ENCODE data around the gene GLP1R. TPM values are rescaled to one million over a fixed set of nuclear protein-coding genes. Genes with fewer than 3 reads are reported as not detected.

Gene GLP1R
- total and polyA plus RNA-seq, 2 of the 4 experiments (the other 2 are of a cell fraction), result not detected

- no peak for ATAC-seq (ENCODE audit: low read depth)
- H3K79me1 ChIP-seq (ENCODE audit: low read depth in 1 of 2, low read length in 2 of 2), result no peaks in the 10 kb centered on the region
- H2AK9ac ChIP-seq (replicated peaks; ENCODE audit: low read depth, low read length, poor library complexity), result no peak overlapping the region
- intact Hi-C loops (cut with micrococcal nuclease) (no loop called here), dilution Hi-C loops (cut with HindIII; ENCODE audit: low sequenced_read_pairs, unreplicated experiment) (no loop called here), in situ Hi-C loops (cut with MboI; ENCODE audit: low sequenced_read_pairs) (no loop called here)
- DNase-seq, result no peak
- no peak overlapping the region for H2AFZ ChIP-seq (replicated peaks; ENCODE audit: low read length, poor library complexity)
- H4K8ac ChIP-seq (ENCODE audit: low read depth in 2 of 2, low read length in 2 of 2), result no peak overlapping the region
- no peak overlapping the region for H2BK120ac ChIP-seq (ENCODE audit: low read depth, low read length)
- no peak for TF ChIP-seq CHD1 (IDR thresholded peaks at IDR 0.05; ENCODE audit: low read depth, low read length)
- no peak for TF ChIP-seq RAD21 (IDR thresholded peaks at IDR 0.05; ENCODE audit: low read length)
- no peak for TF ChIP-seq SMC3 (IDR thresholded peaks at IDR 0.05; ENCODE audit: low read depth, low read length)
- TF ChIP-seq, protein P1, sequence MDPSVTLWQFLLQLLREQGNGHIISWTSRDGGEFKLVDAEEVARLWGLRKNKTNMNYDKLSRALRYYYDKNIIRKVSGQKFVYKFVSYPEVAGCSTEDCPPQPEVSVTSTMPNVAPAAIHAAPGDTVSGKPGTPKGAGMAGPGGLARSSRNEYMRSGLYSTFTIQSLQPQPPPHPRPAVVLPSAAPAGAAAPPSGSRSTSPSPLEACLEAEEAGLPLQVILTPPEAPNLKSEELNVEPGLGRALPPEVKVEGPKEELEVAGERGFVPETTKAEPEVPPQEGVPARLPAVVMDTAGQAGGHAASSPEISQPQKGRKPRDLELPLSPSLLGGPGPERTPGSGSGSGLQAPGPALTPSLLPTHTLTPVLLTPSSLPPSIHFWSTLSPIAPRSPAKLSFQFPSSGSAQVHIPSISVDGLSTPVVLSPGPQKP (IDR thresholded peaks at IDR 0.05; ENCODE audit: borderline replicate concordance, low read depth, low read length), result no peak
- no peak for TF ChIP-seq CTCF (conservative IDR thresholded peaks at IDR 0.05; ENCODE audit: low read depth, low read length)
- no peak for TF ChIP-seq MAFK (IDR thresholded peaks at IDR 0.05; ENCODE audit: low read depth, low read length)
- no peak for TF ChIP-seq RFX5 (IDR thresholded peaks at IDR 0.05; ENCODE audit: low read depth, low read length)
- ChIA-PET POLR2A (ENCODE audit: unreplicated experiment) (no interaction called here), CTCF (no interaction called here)
- H3K9me3 ChIP-seq (ENCODE audit: control insufficient read depth, insufficient read depth, low read length), result no peaks in the 10 kb centered on the region
- no CpG with 5 or more reads among the region's 5 CpGs for WGBS, 2 experiments (ENCODE audit: extremely low coverage in 2 of 2, insufficient read length in 1 of 2)
- no peak overlapping the region for H3K4ac ChIP-seq (ENCODE audit: low read depth, low read length)
- no peak overlapping the region for H4K91ac ChIP-seq (ENCODE audit: insufficient read depth, low read depth, low read length)
- BruUV-seq (replicated peaks), result no TSS peak
- H3K27me3 ChIP-seq (ENCODE audit: control insufficient read depth, insufficient read depth, low read length), result peaks cover 4% of the 10 kb centered on the region; the same call in 1 of the 2 replicates
- H2BK20ac ChIP-seq (ENCODE audit: low read depth, low read length), result no peak overlapping the region
- no peak overlapping the region for H3K23ac ChIP-seq (ENCODE audit: low read depth, low read length)
- H3K18ac ChIP-seq (ENCODE audit: low read depth, low read length), result no peak overlapping the region
- no peak overlapping the region for H3K9ac ChIP-seq (ENCODE audit: low read depth, low read length)
- no peak overlapping the region for H3K4me2 ChIP-seq (ENCODE audit: low read depth, low read length)
- no peak overlapping the region for H3K4me3 ChIP-seq (ENCODE audit: insufficient read depth, low read depth, low read length)
- no peak overlapping the region for H4K5ac ChIP-seq (ENCODE audit: low read depth, low read length)
- H3K36me3 ChIP-seq (ENCODE audit: control insufficient read depth, insufficient read depth, low read length), result no peaks in the 10 kb centered on the region
- no peak overlapping the region for H2AK5ac ChIP-seq (ENCODE audit: low read depth, low read length)
- H3K14ac ChIP-seq (replicated peaks; ENCODE audit: low read depth, low read length), result no peak overlapping the region
- H3K56ac ChIP-seq (ENCODE audit: extremely low read depth, insufficient read depth, low read length), result no peak overlapping the region
- H2BK5ac ChIP-seq (ENCODE audit: low read depth, low read length, poor library complexity, severe bottlenecking), result no peak overlapping the region
- H3K4me1 ChIP-seq (ENCODE audit: control insufficient read depth, insufficient read depth, low read length), result no peaks in the 10 kb centered on the region
- H3K9me1 ChIP-seq (ENCODE audit: insufficient read depth, low read length), result no peaks in the 10 kb centered on the region
- no peaks in the 10 kb centered on the region for H4K20me1 ChIP-seq (ENCODE audit: insufficient read depth, low read length)
- no peak overlapping the region for H3K27ac ChIP-seq (ENCODE audit: insufficient read depth, low read length)
- H2BK15ac ChIP-seq (ENCODE audit: low read depth, low read length), result no peak overlapping the region
Measured at GRCh38 chr6:39085129-39085797, 36.7 kb downstream of the GLP1R start.
